Choroid plexus epithelial cell (primary cell): ENCODE results near the gene RBMS3.

ENCODE experiments used
- DNase-seq: peaks from one replicate; pipeline ENCODE4 v3.0.0-alpha.2; 2010; ENCODE audit warnings: low read depth
- H3K4me3 ChIP-seq: 2 replicates; pipeline ENCODE4 v1.5.1; 2011; ENCODE audit warnings: low read depth, mild to moderate bottlenecking, control low read depth, low read length, moderate library complexity
- CTCF ChIP-seq: conservative IDR thresholded peaks from 2 replicates; pipeline ENCODE4 v1.5.1; 2011; ENCODE audit warnings: low read depth, mild to moderate bottlenecking, control low read depth, inconsistent platforms, low read length, moderate library complexity

RBMS3 gene

GRCh38 chr3:29427266-29428103 lies 146.6 kb downstream of the RBMS3 start:
- no peak overlapping the region for H3K4me3 ChIP-seq
- TF ChIP-seq CTCF = no peak
- DNase-seq = no peak

GRCh38 chr3:29429055-29429679 lies 148.3 kb downstream of the RBMS3 start:
- no peak for TF ChIP-seq CTCF
- no peak for DNase-seq
- no peak overlapping the region for H3K4me3 ChIP-seq

- no peak overlapping the region for H3K4me3 ChIP-seq
- DNase-seq = peak; percentile 85
- no peak for TF ChIP-seq CTCF
Measured at GRCh38 chr3:29430558-29430971, 149.7 kb downstream of the RBMS3 start.

- DNase-seq = no peak
- no peak overlapping the region for H3K4me3 ChIP-seq
- TF ChIP-seq CTCF = no peak
Measured at GRCh38 chr3:29436612-29437323, 155.9 kb downstream of the RBMS3 start.

GRCh38 chr3:29438580-29438979 lies 157.7 kb downstream of the RBMS3 start:
- no peak overlapping the region for H3K4me3 ChIP-seq
- DNase-seq = no peak
- no peak for TF ChIP-seq CTCF

GRCh38 chr3:29440413-29441305 lies 159.8 kb downstream of the RBMS3 start:
- TF ChIP-seq CTCF = no peak
- no peak for DNase-seq
- H3K4me3 ChIP-seq = no peak overlapping the region
